Esophagus (tissue), 2 donors: ENCODE results near the gene SKI. TPM values are rescaled to one million over a fixed set of nuclear protein-coding genes. Genes with fewer than 3 reads are reported as not detected.
"Not testable (repeated sequence)": the region's sequence is repeated elsewhere in the genome, so short reads cannot be mapped to it uniquely, and the experiment has no call there.

Experiments used
- H3K27ac ChIP-seq, 2 donors: one replicate each; pipeline ENCODE4 v1.5.1; 2013; ENCODE audit warnings: low read depth in 2 of 2, mild to moderate bottlenecking in 2 of 2, inconsistent platforms in 1 of 2, low read length in 1 of 2, moderate library complexity in 1 of 2
- H3K27me3 ChIP-seq, 2 donors: one replicate each; pipeline ENCODE4 v1.6.1; 2013; ENCODE audit warnings: low read length in 2 of 2, control low read depth in 1 of 2, mild to moderate bottlenecking in 1 of 2; ENCODE audit not compliant: insufficient read depth in 2 of 2, control insufficient read depth in 1 of 2
- H3K36me3 ChIP-seq, 2 donors: one replicate each; pipeline ENCODE4 v1.6.1; 2013; ENCODE audit warnings: low read length in 1 of 2; ENCODE audit not compliant: control insufficient read depth in 2 of 2, insufficient read depth in 2 of 2
- H3K4me1 ChIP-seq, 2 donors: one replicate each; pipeline ENCODE4 v1.6.1; 2013; ENCODE audit warnings: low read length in 1 of 2; ENCODE audit not compliant: control insufficient read depth in 2 of 2, insufficient read depth in 2 of 2
- H3K4me3 ChIP-seq, 2 donors: one replicate each; pipeline ENCODE4 v1.5.1; 2013; ENCODE audit warnings: low read length in 2 of 2, mild to moderate bottlenecking in 2 of 2, low read depth in 1 of 2, moderate library complexity in 1 of 2
- H3K9me3 ChIP-seq, 2 donors: one replicate each; pipeline ENCODE4 v1.6.1; 2013; ENCODE audit warnings: mild to moderate bottlenecking in 2 of 2, low read depth in 1 of 2, low read length in 1 of 2, moderate library complexity in 1 of 2; ENCODE audit not compliant: control insufficient read depth in 2 of 2, insufficient read depth in 1 of 2
- WGBS, 2 donors: extraction: QIAGEN DNeasy Blood & Tissue Kit; methylation state at CpG; one replicate each; pipeline ENCODE4 v1.1.7; 2013; 5-methylcytosine and 5-hydroxymethylcytosine counted together
- polyA plus RNA-seq, 2 donors: library from polyadenylated mRNA; stranded (reverse); fragments of 200-250 nt; gene quantifications; one replicate each; pipeline ENCODE4 v1.2.3, GENCODE V29; 2013
- donor health status: healthy with polysubstance abuse.
- donor health status: Bipolar disorder and iron deficiency.

Gene SKI
- polyA plus RNA-seq, 2 donors, result 11.5 to 12.8 TPM

- Histone ChIP-seq H3K27me3 (no peaks in the 10 kb centered on the region), H3K4me3 (no peak overlapping the region), H3K36me3 (peaks cover 0 to 6% of the 10 kb centered on the region in 2 donors), H3K27ac (peak overlapping the region in 1 of 2 donors; percentile 28), H3K4me1 (peaks cover 13 to 38% of the 10 kb centered on the region in 2 donors), H3K9me3 (no peaks in the 10 kb centered on the region)
- WGBS, 2 donors, result 70 to 75% methylated on average over 23 of the region's 23 CpGs
Measured at GRCh38 chr1:2294033-2294724, 66.1 kb downstream of the SKI start.

DNA sequence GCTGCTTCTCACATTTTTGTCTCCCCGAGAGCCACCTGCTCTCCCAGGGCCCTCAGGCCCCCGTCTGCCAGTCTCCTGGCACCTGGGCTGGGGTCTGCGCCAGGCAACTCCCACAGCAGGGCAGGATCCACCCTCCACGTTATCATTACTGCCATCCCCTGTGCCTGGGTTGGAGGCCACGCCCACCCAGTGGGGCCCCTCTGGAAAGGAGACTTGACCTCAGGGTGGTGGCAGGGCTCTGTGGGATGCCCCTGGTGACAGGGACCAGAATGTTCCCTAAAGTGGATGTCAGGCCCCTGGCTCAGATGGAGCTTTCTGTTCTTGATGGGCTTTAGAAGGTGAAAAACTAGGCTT is 66.6 kb downstream of the SKI start:
- H3K4me1 ChIP-seq, result peaks cover 15 to 41% of the 10 kb centered on the region in 2 donors
- H3K36me3 ChIP-seq, result peaks cover 0 to 6% of the 10 kb centered on the region in 2 donors
- H3K9me3 ChIP-seq, result no peaks in the 10 kb centered on the region
- no peak overlapping the region for H3K27ac ChIP-seq
- no peak overlapping the region for H3K4me3 ChIP-seq
- 72 to 77% methylated on average over 5 of the region's 5 CpGs for WGBS, 2 donors
- no peaks in the 10 kb centered on the region for H3K27me3 ChIP-seq

GRCh38 chr1:2295526-2295925 is 67.4 kb downstream of the SKI start:
- 88 to 91% methylated on average over 13 of the region's 13 CpGs for WGBS, 2 donors
- H3K27me3 ChIP-seq, result no peaks in the 10 kb centered on the region
- no peaks in the 10 kb centered on the region for H3K9me3 ChIP-seq
- peaks cover 0 to 6% of the 10 kb centered on the region in 2 donors for H3K36me3 ChIP-seq
- no peak overlapping the region for H3K4me3 ChIP-seq
- peaks cover 11 to 40% of the 10 kb centered on the region in 2 donors for H3K4me1 ChIP-seq
- peak overlapping the region in 1 of 2 donors; percentile 13 for H3K27ac ChIP-seq

- H3K9me3 ChIP-seq, H3K27ac ChIP-seq, H3K27me3 ChIP-seq, H3K36me3 ChIP-seq, H3K4me3 ChIP-seq: not testable (repeated sequence)
- H3K4me1 ChIP-seq, result peaks cover 11 to 41% of the 10 kb centered on the region in 2 donors
- WGBS, 2 donors, result 75 to 77% methylated on average over 9 of the region's 9 CpGs
Measured at GRCh38 chr1:2296211-2296610, 68.1 kb downstream of the SKI start.

- H3K27me3 ChIP-seq, result no peaks in the 10 kb centered on the region
- H3K36me3 ChIP-seq, result peaks cover 0 to 6% of the 10 kb centered on the region in 2 donors
- H3K9me3 ChIP-seq, result no peaks in the 10 kb centered on the region
- H3K4me3 ChIP-seq, result no peak overlapping the region
- H3K27ac ChIP-seq, result no peak overlapping the region
- peaks cover 11 to 43% of the 10 kb centered on the region in 2 donors for H3K4me1 ChIP-seq
- 83 to 87% methylated on average over 18 of the region's 18 CpGs for WGBS, 2 donors
Measured at GRCh38 chr1:2296614-2297013, 68.5 kb downstream of the SKI start.

GRCh38 chr1:2297246-2298011 is 69.3 kb downstream of the SKI start:
- H3K36me3 ChIP-seq, result peaks cover 0 to 6% of the 10 kb centered on the region in 2 donors
- WGBS, 2 donors, result 93 to 94% methylated on average over 35 of the region's 35 CpGs
- H3K27ac ChIP-seq, result no peak overlapping the region
- no peaks in the 10 kb centered on the region for H3K9me3 ChIP-seq
- H3K4me1 ChIP-seq, result peaks cover 11 to 47% of the 10 kb centered on the region in 2 donors
- H3K27me3 ChIP-seq, result no peaks in the 10 kb centered on the region
- no peak overlapping the region for H3K4me3 ChIP-seq

- peaks cover 11 to 47% of the 10 kb centered on the region in 2 donors for H3K4me1 ChIP-seq
- peak overlapping the region in 1 of 2 donors; percentile 43 for H3K27ac ChIP-seq
- no peaks in the 10 kb centered on the region for H3K9me3 ChIP-seq
- peaks cover 0 to 11% of the 10 kb centered on the region in 2 donors for H3K36me3 ChIP-seq
- H3K27me3 ChIP-seq, result no peaks in the 10 kb centered on the region
- WGBS, 2 donors, result 55 to 78% methylated on average over 11 to 12 of the region's 12 CpGs
- no peak overlapping the region for H3K4me3 ChIP-seq
Measured at GRCh38 chr1:2298685-2299084, 70.6 kb downstream of the SKI start.

- peak overlapping the region; percentile 43 to 76 for H3K27ac ChIP-seq
- H3K36me3 ChIP-seq, result peaks cover 0 to 16% of the 10 kb centered on the region in 2 donors
- no peaks in the 10 kb centered on the region for H3K27me3 ChIP-seq
- H3K4me3 ChIP-seq, result no peak overlapping the region
- peaks cover 9 to 47% of the 10 kb centered on the region in 2 donors for H3K4me1 ChIP-seq
- no peaks in the 10 kb centered on the region for H3K9me3 ChIP-seq
- 27 to 56% methylated on average over 24 of the region's 24 CpGs for WGBS, 2 donors
Measured at GRCh38 chr1:2299131-2299627, 71.1 kb downstream of the SKI start.

GRCh38 chr1:2300004-2300771 is 72.1 kb downstream of the SKI start:
- H3K36me3 ChIP-seq, result peaks cover 3 to 24% of the 10 kb centered on the region in 2 donors
- H3K27ac ChIP-seq, result peak overlapping the region; percentile 76 to 77
- no peaks in the 10 kb centered on the region for H3K27me3 ChIP-seq
- H3K4me1 ChIP-seq, result peaks cover 7 to 44% of the 10 kb centered on the region in 2 donors
- no peak overlapping the region for H3K4me3 ChIP-seq
- no peaks in the 10 kb centered on the region for H3K9me3 ChIP-seq
- 63 to 74% methylated on average over 31 to 32 of the region's 32 CpGs for whole genome bisulfite sequencing, 2 donors
